WTC11 (cell line): ENCODE data around the gene CA7. TPM values are rescaled to one million over a fixed set of nuclear protein-coding genes. Genes with fewer than 3 reads are reported as not detected.

Experiments
- AFF4 ChIP-seq: sonication (generic); formaldehyde crosslinking; IDR thresholded peaks from 2 replicates; pipeline ENCODE4 v1.8.1; 2023; ENCODE audit warnings: mild to moderate bottlenecking, missing genetic modification reagents, borderline replicate concordance
- AR ChIP-seq: fragments of 250-450 bp; sonication (Bioruptor Pico); IDR thresholded peaks from 2 replicates; pipeline ENCODE4 v1.9.0; 2021; ENCODE audit warnings: mild to moderate bottlenecking
- ATF6 ChIP-seq: sonication (generic); formaldehyde crosslinking; IDR thresholded peaks from 2 replicates; pipeline ENCODE4 v1.8.1; 2023; ENCODE audit warnings: mild to moderate bottlenecking, missing genetic modification reagents
- CREM ChIP-seq: sonication (generic); formaldehyde crosslinking; IDR thresholded peaks from 2 replicates; pipeline ENCODE4 v1.8.1; 2022; ENCODE audit warnings: mild to moderate bottlenecking, missing genetic modification reagents, moderate library complexity
- E2F4 ChIP-seq: sonication (generic); formaldehyde crosslinking; IDR thresholded peaks from 2 replicates; pipeline ENCODE4 v1.8.1; 2022; ENCODE audit warnings: low read depth, mild to moderate bottlenecking, moderate library complexity, missing genetic modification reagents, borderline replicate concordance
- FOXK1 ChIP-seq: sonication (generic); formaldehyde crosslinking; IDR thresholded peaks from 2 replicates; pipeline ENCODE4 v1.8.0; 2022; ENCODE audit warnings: mild to moderate bottlenecking, moderate library complexity, missing genetic modification reagents
- GABPB1 ChIP-seq: sonication (generic); formaldehyde crosslinking; IDR thresholded peaks from 2 replicates; pipeline ENCODE4 v1.8.1; 2023; ENCODE audit warnings: mild to moderate bottlenecking, missing genetic modification reagents
- IRF2 ChIP-seq: sonication (generic); formaldehyde crosslinking; IDR thresholded peaks from 2 replicates; pipeline ENCODE4 v1.8.0; 2022; ENCODE audit warnings: low read depth, missing genetic modification reagents, borderline replicate concordance
- KAT7 ChIP-seq: sonication (generic); formaldehyde crosslinking; IDR thresholded peaks from 2 replicates; pipeline ENCODE4 v1.8.1; 2023; ENCODE audit warnings: missing genetic modification reagents, mild to moderate bottlenecking, borderline replicate concordance
- MLX ChIP-seq: sonication (generic); formaldehyde crosslinking; IDR thresholded peaks from 2 replicates; pipeline ENCODE4 v1.8.1; 2023; ENCODE audit warnings: mild to moderate bottlenecking, missing genetic modification reagents, moderate library complexity
- MYBL2 ChIP-seq: sonication (generic); formaldehyde crosslinking; IDR thresholded peaks from 2 replicates; pipeline ENCODE4 v1.8.1; 2023; ENCODE audit warnings: mild to moderate bottlenecking, moderate library complexity, missing genetic modification reagents
- NR3C1 ChIP-seq: sonication (generic); formaldehyde crosslinking; conservative IDR thresholded peaks from 2 replicates; pipeline ENCODE4 v1.8.1; 2023; ENCODE audit warnings: low read depth, mild to moderate bottlenecking, missing genetic modification reagents
- PRRX2 ChIP-seq: fragments of 250-450 bp; sonication (Bioruptor Pico); IDR thresholded peaks from 2 replicates; pipeline ENCODE4 v1.8.0; 2021; ENCODE audit warnings: mild to moderate bottlenecking
- SMAD4 ChIP-seq: sonication (generic); formaldehyde crosslinking; IDR thresholded peaks from 2 replicates; pipeline ENCODE4 v1.8.0; 2022; ENCODE audit warnings: mild to moderate bottlenecking, missing genetic modification reagents
- SP1 ChIP-seq: sonication (generic); formaldehyde crosslinking; conservative IDR thresholded peaks from 2 replicates; pipeline ENCODE4 v1.8.1; 2022; ENCODE audit warnings: missing genetic modification reagents
- TEAD4 ChIP-seq: sonication (generic); formaldehyde crosslinking; IDR thresholded peaks from 2 replicates; pipeline ENCODE4 v1.8.0; 2022; ENCODE audit warnings: mild to moderate bottlenecking, missing genetic modification reagents
- ZMAT4 ChIP-seq: fragments of 250-450 bp; sonication (Bioruptor Pico); IDR thresholded peaks from 2 replicates; pipeline ENCODE4 v1.9.0; 2021; ENCODE audit warnings: mild to moderate bottlenecking
- ZNF121 ChIP-seq: sonication (generic); formaldehyde crosslinking; IDR thresholded peaks from 2 replicates; pipeline ENCODE4 v1.8.0; 2023; ENCODE audit warnings: missing genetic modification reagents
- ZNF138 ChIP-seq: sonication (generic); formaldehyde crosslinking; conservative IDR thresholded peaks from 2 replicates; pipeline ENCODE4 v1.8.1; 2022; ENCODE audit warnings: mild to moderate bottlenecking, moderate library complexity, missing genetic modification reagents
- ZNF219 ChIP-seq: sonication (generic); formaldehyde crosslinking; IDR thresholded peaks from 2 replicates; pipeline ENCODE4 v1.8.0; 2023; ENCODE audit warnings: missing genetic modification reagents, mild to moderate bottlenecking, borderline replicate concordance
- ZNF232 ChIP-seq: sonication (generic); formaldehyde crosslinking; IDR thresholded peaks from 2 replicates; pipeline ENCODE4 v1.8.0; 2022; ENCODE audit warnings: mild to moderate bottlenecking, missing genetic modification reagents
- ZNF281 ChIP-seq: sonication (generic); formaldehyde crosslinking; IDR thresholded peaks from 2 replicates; pipeline ENCODE4 v1.8.0; 2023; ENCODE audit warnings: mild to moderate bottlenecking, missing genetic modification reagents
- ZSCAN18 ChIP-seq: fragments of 250-450 bp; sonication (Bioruptor Pico); IDR thresholded peaks from 2 replicates; pipeline ENCODE4 v2.1.2; 2022; ENCODE audit warnings: mild to moderate bottlenecking, moderate library complexity
- total RNA-seq: library from RNA; stranded (reverse); gene quantifications from 3 replicates; pipeline ENCODE4 v1.2.3, GENCODE V29; 2021

The CA7 gene
- total RNA-seq, 1 experiment from 2014 or later: 1.6 TPM

- TF ChIP-seq MLX (CRISPR knock-in tag) (no peak), ZSCAN18 (no peak), SMAD4 (CRISPR knock-in tag) (no peak), CREM (CRISPR knock-in tag) (peak; percentile 74; the same call in 1 of the 2 replicates), E2F4 (CRISPR knock-in tag) (no peak), AR (CRISPR knock-in tag) (no peak), TEAD4 (no peak), ZNF138 (CRISPR knock-in tag) (no peak), NR3C1 (CRISPR knock-in tag) (no peak), ATF6 (CRISPR knock-in tag) (no peak), MYBL2 (CRISPR knock-in tag) (peak; percentile 61; the same call in 1 of the 2 replicates), ZNF121 (peak; percentile 94), ZMAT4 (CRISPR knock-in tag) (no peak), AFF4 (CRISPR knock-in tag) (0 out of 2 replicates have a peak, but pooled peaks have one; percentile 40), GABPB1 (peak; percentile 44; the same call in 1 of the 2 replicates), PRRX2 (CRISPR knock-in tag) (no peak), SP1 (peak; percentile 94), ZNF232 (CRISPR knock-in tag) (peak; percentile 66), ZNF219 (CRISPR knock-in tag) (no peak), ZNF281 (CRISPR knock-in tag) (peak; percentile 73), FOXK1 (CRISPR knock-in tag) (peak; percentile 75), KAT7 (CRISPR knock-in tag) (no peak), IRF2 (CRISPR knock-in tag) (0 out of 2 replicates have a peak, but pooled peaks have one; percentile 26)
Measured at GRCh38 chr16:66880288-66881013, 36.2 kb downstream of the CA7 start, which contains the start of gene PDP2 (continued).
